ENCODE data around the gene LPO. TPM values are rescaled to one million over a fixed set of nuclear protein-coding genes. Genes with fewer than 3 reads are reported as not detected.

LPO gene
- total and polyA plus RNA-seq, 2 experiments from 2014 or later, result 0.29 to 1.0 TPM

DNA sequence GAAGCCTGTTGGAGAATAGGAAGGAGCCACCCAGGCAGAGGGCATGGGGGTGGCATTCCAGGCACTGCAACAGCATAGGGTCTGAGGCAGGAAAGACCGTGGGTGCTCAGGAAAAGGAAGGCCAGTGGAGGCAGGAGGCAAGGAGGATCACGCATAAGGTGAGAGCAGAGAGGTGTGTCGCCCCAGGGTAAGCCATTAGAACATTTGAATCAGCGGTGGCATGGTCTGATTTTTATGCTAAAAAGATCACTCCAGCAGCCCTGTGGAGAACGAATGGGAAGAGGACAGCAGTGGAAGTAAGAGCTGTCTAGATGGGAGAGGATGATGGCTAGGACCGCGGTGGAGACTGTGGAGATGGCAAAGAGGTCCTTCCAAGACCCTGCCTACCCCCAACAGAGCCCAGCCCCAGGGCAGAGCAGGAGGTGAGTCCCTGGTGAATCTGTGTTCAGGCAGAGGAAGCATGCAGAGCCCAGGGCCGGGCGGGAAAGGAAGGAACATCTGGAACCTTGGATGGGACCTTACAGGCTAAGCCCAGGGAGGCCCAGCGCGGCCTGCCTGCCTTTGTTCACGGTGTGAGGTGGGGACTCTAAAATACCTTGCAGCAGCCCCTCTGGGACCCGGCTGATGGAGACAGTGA lies 7.8 kb downstream of the LPO start:
- Histone ChIP-seq H3K9me2 (replicated peaks; ENCODE audit: insufficient read depth) (no peaks in the 10 kb centered on the region), H3K4me2 (no peak overlapping the region), H4K20me1 (ENCODE audit: insufficient read depth, poor library complexity, severe bottlenecking) (no peaks in the 10 kb centered on the region), H3K4me3 (no peak overlapping the region), H3K79me2 (no peaks in the 10 kb centered on the region), H3K4me1 (ENCODE audit: insufficient read depth) (peaks cover 17% of the 10 kb centered on the region), H3K27me3 (peaks cover 44% of the 10 kb centered on the region), H2AFZ (no peak overlapping the region), H3K27ac (peak overlapping the region; percentile 1), H3K36me3 (replicated peaks; ENCODE audit: insufficient read depth, low read depth) (no peaks in the 10 kb centered on the region), H3K9me3 (ENCODE audit: low read depth) (no peaks in the 10 kb centered on the region)
- WGBS (ENCODE audit: low lambda C conversion rate, missing lambda C conversion rate), result 87% methylated on average over 13 of the region's 13 CpGs
- no peak for DNase-seq (ENCODE audit: low spot score)
- TF ChIP-seq EZH2 (IDR thresholded peaks at IDR 0.05; ENCODE audit: borderline replicate concordance) (no peak), CTCF (IDR thresholded peaks at IDR 0.05; ENCODE audit: poor library complexity) (no peak), EZH2phosphoT487 (IDR thresholded peaks at IDR 0.05; ENCODE audit: low read depth, severe bottlenecking, unreplicated experiment) (no peak)

GRCh38 chr17:58246781-58247180 lies 8.4 kb downstream of the LPO start:
- WGBS (ENCODE audit: low lambda C conversion rate, missing lambda C conversion rate), result 84% methylated on average over 1 of the region's 1 CpG
- H3K27ac ChIP-seq, result no peak overlapping the region
- no peak overlapping the region for H3K4me2 ChIP-seq
- no peak overlapping the region for H3K4me3 ChIP-seq
- TF ChIP-seq EZH2phosphoT487 (IDR thresholded peaks at IDR 0.05; ENCODE audit: low read depth, severe bottlenecking, unreplicated experiment) (no peak), CTCF (IDR thresholded peaks at IDR 0.05; ENCODE audit: poor library complexity) (no peak), EZH2 (IDR thresholded peaks at IDR 0.05; ENCODE audit: borderline replicate concordance) (no peak)
- peaks cover 44% of the 10 kb centered on the region for H3K27me3 ChIP-seq
- no peaks in the 10 kb centered on the region for H4K20me1 ChIP-seq (ENCODE audit: insufficient read depth, poor library complexity, severe bottlenecking)
- H2AFZ ChIP-seq, result no peak overlapping the region
- H3K9me3 ChIP-seq (ENCODE audit: low read depth), result no peaks in the 10 kb centered on the region
- DNase-seq (ENCODE audit: low spot score), result no peak
- H3K36me3 ChIP-seq (replicated peaks; ENCODE audit: insufficient read depth, low read depth), result no peaks in the 10 kb centered on the region
- no peaks in the 10 kb centered on the region for H3K9me2 ChIP-seq (replicated peaks; ENCODE audit: insufficient read depth)
- H3K4me1 ChIP-seq (ENCODE audit: insufficient read depth), result peaks cover 17% of the 10 kb centered on the region
- no peaks in the 10 kb centered on the region for H3K79me2 ChIP-seq

- Histone ChIP-seq H3K4me1 (ENCODE audit: insufficient read depth) (peaks cover 17% of the 10 kb centered on the region), H3K79me2 (no peaks in the 10 kb centered on the region), H3K27me3 (peaks cover 46% of the 10 kb centered on the region), H3K4me3 (no peak overlapping the region), H3K9me3 (ENCODE audit: low read depth) (no peaks in the 10 kb centered on the region), H4K20me1 (ENCODE audit: insufficient read depth, poor library complexity, severe bottlenecking) (no peaks in the 10 kb centered on the region), H3K9me2 (replicated peaks; ENCODE audit: insufficient read depth) (no peaks in the 10 kb centered on the region), H2AFZ (no peak overlapping the region), H3K27ac (no peak overlapping the region), H3K4me2 (no peak overlapping the region), H3K36me3 (replicated peaks; ENCODE audit: insufficient read depth, low read depth) (no peaks in the 10 kb centered on the region)
- WGBS (ENCODE audit: low lambda C conversion rate, missing lambda C conversion rate), result 84% methylated on average over 10 of the region's 10 CpGs
- TF ChIP-seq CTCF (IDR thresholded peaks at IDR 0.05; ENCODE audit: poor library complexity) (no peak), EZH2 (IDR thresholded peaks at IDR 0.05; ENCODE audit: borderline replicate concordance) (no peak), EZH2phosphoT487 (IDR thresholded peaks at IDR 0.05; ENCODE audit: low read depth, severe bottlenecking, unreplicated experiment) (no peak)
- DNase-seq (ENCODE audit: low spot score), result no peak
Observed at GRCh38 chr17:58247511-58248363, 9.4 kb downstream of the LPO start.

Data from hepatocyte (in vitro differentiated cells).